HG02588 (cell line): Measurements from ENCODE around the gene JUN.
A peak's percentile ranks its signal among the peaks of the same experiment; 100 is the strongest.

ENCODE experiments used
- ATAC-seq: cut with Tn5 transposase; IDR thresholded peaks from one replicate; pipeline ENCODE4 v1.9.1; 2021; ENCODE audit warnings: mild to moderate bottlenecking, moderate library complexity; ENCODE audit not compliant: unreplicated experiment

JUN gene

GRCh38 chr1:58784758-58785441, 1.1 kb upstream of the JUN start:
- ATAC-seq: no peak

GRCh38 chr1:58783090-58783992, 506 bp downstream of the JUN start:
- ATAC-seq: no peak

- ATAC-seq: no peak
Measured at GRCh38 chr1:58782178-58783089, 1.4 kb downstream of the JUN start.

GRCh38 chr1:58781541-58782177, 2.2 kb downstream of the JUN start:
- no peak for ATAC-seq

- no peak for ATAC-seq
Measured at GRCh38 chr1:58780836-58781452, 2.9 kb downstream of the JUN start.

- ATAC-seq: no peak
Measured at GRCh38 chr1:58780411-58780810, 3.4 kb downstream of the JUN start.

GRCh38 chr1:58779801-58780382, 4.0 kb downstream of the JUN start:
- ATAC-seq: no peak

GRCh38 chr1:58779059-58779754, 4.6 kb downstream of the JUN start:
- ATAC-seq: no peak

GRCh38 chr1:58778385-58779000, 5.4 kb downstream of the JUN start:
- ATAC-seq: no peak

- ATAC-seq: no peak
Measured at GRCh38 chr1:58774027-58774426, 9.8 kb downstream of the JUN start.

GRCh38 chr1:58773406-58773840, 10.4 kb downstream of the JUN start:
- ATAC-seq: peak; percentile 83

- no peak for ATAC-seq
Measured at GRCh38 chr1:58769809-58770320, 14.0 kb downstream of the JUN start.

GRCh38 chr1:58768971-58769808, 14.7 kb downstream of the JUN start:
- no peak for ATAC-seq

GRCh38 chr1:58768191-58768731, 15.6 kb downstream of the JUN start:
- ATAC-seq: no peak

GRCh38 chr1:58767143-58767542, 16.7 kb downstream of the JUN start:
- ATAC-seq: no peak

- no peak for ATAC-seq
Measured at GRCh38 chr1:58765441-58765840, 18.4 kb downstream of the JUN start.

GRCh38 chr1:58765006-58765405, 18.8 kb downstream of the JUN start:
- ATAC-seq: no peak
